Choroid plexus epithelial cell (primary cell): ENCODE measurements around the gene OR2T12.
A peak's percentile ranks its signal among the peaks of the same experiment; 100 is the strongest.
"Not testable (repeated sequence)": the region's sequence is repeated elsewhere in the genome, so short reads cannot be mapped to it uniquely, and the experiment has no call there.

Experiments
- DNase-seq: peaks from one replicate; pipeline ENCODE4 v3.0.0-alpha.2; 2010; ENCODE audit warnings: low read depth
- H3K4me3 ChIP-seq: 2 replicates; pipeline ENCODE4 v1.5.1; 2011; ENCODE audit warnings: low read depth, mild to moderate bottlenecking, control low read depth, low read length, moderate library complexity
- TF ChIP-seq, protein P1 (sequence below): conservative IDR thresholded peaks from 2 replicates; pipeline ENCODE4 v1.5.1; 2011; ENCODE audit warnings: low read depth, mild to moderate bottlenecking, control low read depth, inconsistent platforms, low read length, moderate library complexity

The OR2T12 gene

DNA sequence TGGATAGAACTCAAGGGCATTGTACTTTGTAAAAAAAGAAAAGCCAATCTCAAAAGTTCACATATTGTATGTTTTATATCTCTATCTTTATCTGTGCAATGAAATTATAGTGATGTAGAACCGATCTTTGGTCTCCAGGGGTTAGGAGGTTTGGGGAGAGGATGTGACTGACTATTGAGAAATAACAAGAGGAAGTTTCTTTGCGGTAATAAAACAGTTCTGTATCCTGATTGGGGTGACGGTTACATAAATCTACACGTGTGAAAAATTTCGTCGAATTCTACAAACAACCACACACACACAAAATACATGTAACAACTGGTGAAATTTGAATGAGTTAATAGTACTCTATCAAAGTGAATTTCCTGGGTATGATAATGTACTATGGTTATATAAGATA, 14.8 kb downstream of the OR2T12 start:
- DNase-seq = no peak
- TF ChIP-seq, protein P1, sequence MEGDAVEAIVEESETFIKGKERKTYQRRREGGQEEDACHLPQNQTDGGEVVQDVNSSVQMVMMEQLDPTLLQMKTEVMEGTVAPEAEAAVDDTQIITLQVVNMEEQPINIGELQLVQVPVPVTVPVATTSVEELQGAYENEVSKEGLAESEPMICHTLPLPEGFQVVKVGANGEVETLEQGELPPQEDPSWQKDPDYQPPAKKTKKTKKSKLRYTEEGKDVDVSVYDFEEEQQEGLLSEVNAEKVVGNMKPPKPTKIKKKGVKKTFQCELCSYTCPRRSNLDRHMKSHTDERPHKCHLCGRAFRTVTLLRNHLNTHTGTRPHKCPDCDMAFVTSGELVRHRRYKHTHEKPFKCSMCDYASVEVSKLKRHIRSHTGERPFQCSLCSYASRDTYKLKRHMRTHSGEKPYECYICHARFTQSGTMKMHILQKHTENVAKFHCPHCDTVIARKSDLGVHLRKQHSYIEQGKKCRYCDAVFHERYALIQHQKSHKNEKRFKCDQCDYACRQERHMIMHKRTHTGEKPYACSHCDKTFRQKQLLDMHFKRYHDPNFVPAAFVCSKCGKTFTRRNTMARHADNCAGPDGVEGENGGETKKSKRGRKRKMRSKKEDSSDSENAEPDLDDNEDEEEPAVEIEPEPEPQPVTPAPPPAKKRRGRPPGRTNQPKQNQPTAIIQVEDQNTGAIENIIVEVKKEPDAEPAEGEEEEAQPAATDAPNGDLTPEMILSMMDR = no peak
- no peak overlapping the region for H3K4me3 ChIP-seq

DNA sequence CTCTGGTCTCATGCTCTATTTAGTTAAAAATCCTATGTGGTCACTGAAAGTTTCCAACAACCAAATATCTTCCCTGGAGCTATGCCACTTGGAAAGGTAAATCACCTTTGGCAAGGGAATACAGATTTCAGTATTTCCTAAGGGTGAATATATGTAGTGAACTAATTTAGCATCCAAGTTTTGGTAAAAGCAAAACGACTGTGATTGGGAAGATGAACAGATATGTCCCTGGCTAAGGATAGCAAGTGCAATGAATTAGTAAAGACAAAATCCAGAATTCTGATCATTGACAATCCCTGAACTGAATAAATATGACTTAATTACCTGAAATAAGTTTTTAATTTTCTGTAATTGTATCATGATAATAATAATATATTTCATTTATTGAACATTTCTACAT, 25.3 kb downstream of the OR2T12 start, which contains the start of gene OR2T33:
Gene OR2T33, minus strand, starts transcription at position 101 of the 400 bp plus-strand sequence. CDS start 4,162 bp downstream, outside the sequence.
- TF ChIP-seq, protein P1 = no peak
- no peak within 1 kb of the TSS for H3K4me3 ChIP-seq

DNA sequence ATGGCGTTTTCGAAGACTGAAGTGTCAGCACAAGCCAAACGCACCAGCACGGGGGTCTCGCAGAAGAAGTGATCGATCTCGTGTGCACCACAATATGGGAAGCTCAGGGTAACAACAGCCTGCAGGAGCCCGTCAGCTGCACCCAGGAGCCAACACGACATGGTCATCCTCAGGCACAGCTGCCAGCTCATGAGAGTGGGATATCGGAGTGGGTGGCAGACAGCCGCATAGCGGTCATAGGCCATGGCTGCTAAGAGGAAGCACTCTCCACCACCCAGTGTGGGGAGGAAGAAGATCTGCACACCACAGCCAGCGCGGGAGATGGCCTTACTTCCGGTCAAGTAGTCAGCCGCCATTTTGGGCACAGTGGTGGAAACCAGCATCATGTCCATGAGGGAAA, 30.0 kb downstream of the OR2T12 start:
- not testable (repeated sequence) for H3K4me3 ChIP-seq, DNase-seq

More for the DNA sequence above, 25.3 kb downstream of the OR2T12 start, which contains the start of gene OR2T33:
- DNase-seq = no peak

DNA sequence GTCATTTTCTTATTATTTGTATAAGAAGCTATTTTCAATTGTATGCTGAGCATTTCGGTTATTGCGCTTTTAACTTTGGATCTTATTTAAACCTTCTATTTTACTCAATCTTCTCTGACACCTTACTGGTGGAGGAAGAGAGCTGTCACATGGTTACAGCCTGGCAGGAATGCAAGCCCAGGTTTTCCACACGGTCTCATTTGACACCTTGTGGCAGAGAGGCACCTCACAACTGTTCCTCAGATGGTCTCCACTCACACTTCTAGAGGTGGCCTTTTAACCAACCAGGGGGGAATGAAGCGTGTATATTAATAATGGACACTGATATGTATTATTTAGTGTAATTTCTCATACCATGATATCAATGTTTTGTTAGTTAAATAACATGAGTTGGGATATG, 35.0 kb downstream of the OR2T12 start:
- TF ChIP-seq, protein P1 = no peak
- no peak overlapping the region for H3K4me3 ChIP-seq
- DNase-seq = no peak

DNA sequence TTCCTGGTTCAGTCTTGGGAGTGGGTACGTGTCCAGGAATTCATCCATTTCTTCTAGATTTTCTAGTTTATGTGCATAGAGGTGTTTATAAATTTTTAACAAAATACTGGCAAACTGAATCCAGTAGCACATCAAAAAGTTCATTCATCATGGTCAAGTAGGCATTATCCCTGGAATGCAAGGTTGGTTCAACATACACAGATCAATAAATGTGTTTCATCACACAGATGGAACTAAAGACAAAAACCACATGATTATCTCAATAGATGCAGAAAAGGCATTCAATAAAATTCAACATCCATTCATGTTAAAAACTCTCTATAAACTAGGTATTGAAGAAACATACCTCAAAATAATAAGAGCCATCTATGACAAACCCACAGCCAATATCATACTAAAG, 43.9 kb downstream of the OR2T12 start:
- H3K4me3 ChIP-seq, DNase-seq: not testable (repeated sequence)

DNA sequence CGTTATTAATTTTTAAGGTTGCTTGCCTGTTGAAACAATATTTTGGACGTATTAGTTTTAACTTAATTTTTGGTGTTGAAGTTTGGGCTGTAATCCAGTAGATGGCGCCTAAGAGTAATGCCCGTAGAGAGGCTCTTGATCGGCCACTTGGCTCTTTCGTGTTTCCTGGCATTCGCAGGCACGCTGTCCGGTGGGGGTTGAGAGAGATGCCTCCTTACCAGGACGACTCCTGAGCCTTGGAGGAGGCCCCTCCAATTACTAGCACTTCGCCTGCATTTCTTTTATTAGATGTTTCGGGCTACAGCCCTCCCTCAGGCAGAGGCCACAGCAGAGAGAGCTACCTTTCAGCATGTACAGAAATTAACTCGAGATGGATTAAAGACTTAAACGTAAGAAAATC, 60.0 kb downstream of the OR2T12 start:
- DNase-seq = peak; percentile 34
- TF ChIP-seq, protein P1 = peak; percentile 65
- H3K4me3 ChIP-seq = no peak overlapping the region
